Tibial nerve (tissue), 4 donors: ENCODE results near the gene CEP104. TPM values are rescaled to one million over a fixed set of nuclear protein-coding genes. Genes with fewer than 3 reads are reported as not detected.

Source experiments
- DNase-seq, 2 donors: peaks; one replicate each; pipeline ENCODE4 v3.0.0-alpha.2; 2019; ENCODE audit warnings: low spot score in 2 of 2
- H3K27ac ChIP-seq, 4 donors: fragments of 200-600 bp; sonication (generic) in 3 of 4; one replicate each; pipeline ENCODE4 v1.5.1; 2017 to 2019; ENCODE audit warnings: mild to moderate bottlenecking in 1 of 4
- H3K27me3 ChIP-seq, 2 donors: fragments of 200-600 bp; sonication (generic) in 1 of 2; one replicate each; pipeline versions ENCODE4 v1.5.1 to v1.6.0; 2017 to 2019
- H3K36me3 ChIP-seq, 3 donors: fragments of 200-600 bp; sonication (generic); one replicate each; pipeline ENCODE4 v1.5.1; 2018 to 2019
- H3K4me1 ChIP-seq, 4 donors: fragments of 200-600 bp; sonication (generic) in 3 of 4; one replicate each; pipeline ENCODE4 v1.5.1; 2017 to 2019
- H3K4me3 ChIP-seq, 4 donors: fragments of 200-600 bp; sonication (generic) in 3 of 4; one replicate each; pipeline ENCODE4 v1.5.1; 2017 to 2019; ENCODE audit warnings: mild to moderate bottlenecking in 1 of 4, moderate library complexity in 1 of 4
- H3K9me3 ChIP-seq, 4 donors: fragments of 200-600 bp; sonication (generic) in 3 of 4; one replicate each; pipeline ENCODE4 v1.5.1; 2017 to 2019
- CTCF ChIP-seq, 5 experiments: fragments of 200-600 bp in 3 of 5; fragments of 450-650 bp in 2 of 5; sonication (generic) in 3 of 5; IDR thresholded peaks; one replicate each; pipeline ENCODE4 v1.5.1; 2016 to 2019; ENCODE audit warnings: antibody characterized with exemption in 5 of 5, mild to moderate bottlenecking in 3 of 5, moderate library complexity in 2 of 5
- EP300 ChIP-seq, 2 donors: sonication (generic); formaldehyde crosslinking; IDR thresholded peaks; one replicate each; pipeline ENCODE4 v1.6.1; 2017; ENCODE audit warnings: antibody characterized with exemption in 2 of 2, mild to moderate bottlenecking in 1 of 2
- POLR2A ChIP-seq, 2 donors: fragments of 450-650 bp; IDR thresholded peaks; one replicate each; pipeline ENCODE4 v1.6.1; 2017; ENCODE audit warnings: antibody characterized with exemption in 2 of 2, mild to moderate bottlenecking in 2 of 2, moderate library complexity in 2 of 2
- WGBS, 2 donors: methylation state at CpG; one replicate each; pipeline ENCODE4 v1.1.5; 2018; 5-methylcytosine and 5-hydroxymethylcytosine counted together
- total RNA-seq, 4 donors: library from RNA; depleted of rRNA; stranded (reverse); fragments of >200 nt; gene quantifications; one replicate each; pipeline ENCODE4 v1.1.0, GENCODE V29; 2016

Gene CEP104
- total RNA-seq, 4 donors from 2014 or later: 41.5 to 68.6 (median 48.0) TPM

GRCh38 chr1:3768811-3769390 lies 88.1 kb downstream of the CEP104 start:
- Histone ChIP-seq H3K27ac (no peak overlapping the region), H3K9me3 (no peaks in the 10 kb centered on the region), H3K27me3 (peaks cover 0 to under 1% of the 10 kb centered on the region in 2 donors), H3K36me3 (no peaks in the 10 kb centered on the region), H3K4me3 (no peak overlapping the region), H3K4me1 (peaks cover 0 to 28% (median 19%) of the 10 kb centered on the region in 4 donors)
- TF ChIP-seq CTCF (IDR thresholded peaks at IDR 0.05): no peak
- no peak for TF ChIP-seq POLR2A (IDR thresholded peaks at IDR 0.05)
- TF ChIP-seq EP300 (IDR thresholded peaks at IDR 0.05): no peak
- 87 to 88% methylated on average over 21 to 22 of the region's 22 CpGs for WGBS, 2 donors
- no peak for DNase-seq

GRCh38 chr1:3767328-3767925 lies 89.6 kb downstream of the CEP104 start:
- WGBS, 2 donors: 80 to 88% methylated on average over 17 of the region's 17 CpGs
- Histone ChIP-seq H3K4me3 (no peak overlapping the region), H3K36me3 (no peaks in the 10 kb centered on the region), H3K9me3 (peaks cover 0 to 4% (median 0%) of the 10 kb centered on the region in 4 donors), H3K27me3 (peaks cover 0 to 12% of the 10 kb centered on the region in 2 donors), H3K27ac (no peak overlapping the region), H3K4me1 (peaks cover 0 to 14% (median 9%) of the 10 kb centered on the region in 4 donors)
- DNase-seq: no peak
- no peak for TF ChIP-seq CTCF (IDR thresholded peaks at IDR 0.05)
- no peak for TF ChIP-seq POLR2A (IDR thresholded peaks at IDR 0.05)
- no peak for TF ChIP-seq EP300 (IDR thresholded peaks at IDR 0.05)

- Histone ChIP-seq H3K4me1 (no peaks in the 10 kb centered on the region), H3K36me3 (no peaks in the 10 kb centered on the region), H3K4me3 (no peak overlapping the region), H3K27ac (no peak overlapping the region), H3K9me3 (peaks cover 0 to 21% (median 0%) of the 10 kb centered on the region in 4 donors), H3K27me3 (peaks cover 0 to 30% of the 10 kb centered on the region in 2 donors)
- TF ChIP-seq EP300 (IDR thresholded peaks at IDR 0.05): no peak
- TF ChIP-seq POLR2A (IDR thresholded peaks at IDR 0.05): no peak
- no peak for TF ChIP-seq CTCF (IDR thresholded peaks at IDR 0.05)
- WGBS, 2 donors: 77 to 82% methylated on average over 30 to 31 of the region's 31 CpGs
- no peak for DNase-seq
Observed at GRCh38 chr1:3763351-3764125, 93.5 kb downstream of the CEP104 start.

- Histone ChIP-seq H3K4me1 (no peaks in the 10 kb centered on the region), H3K27ac (no peak overlapping the region), H3K36me3 (no peaks in the 10 kb centered on the region), H3K4me3 (no peak overlapping the region), H3K27me3 (peaks cover 0 to 34% of the 10 kb centered on the region in 2 donors), H3K9me3 (peaks cover 0 to 21% (median 0%) of the 10 kb centered on the region in 4 donors)
- no peak for TF ChIP-seq CTCF (IDR thresholded peaks at IDR 0.05)
- TF ChIP-seq EP300 (IDR thresholded peaks at IDR 0.05): no peak
- TF ChIP-seq POLR2A (IDR thresholded peaks at IDR 0.05): no peak
- WGBS, 2 donors: 76 to 88% methylated on average over 11 of the region's 12 CpGs
- DNase-seq: no peak
Observed at GRCh38 chr1:3762873-3763228, 94.2 kb downstream of the CEP104 start.
